GM18508 (cell line): Measurements from ENCODE around the gene PTPRM.

ENCODE experiments used
- ATAC-seq: cut with Tn5 transposase; IDR thresholded peaks from one replicate; pipeline ENCODE4 v1.9.1; 2021; ENCODE audit warnings: moderate number of reproducible peaks; ENCODE audit not compliant: insufficient read depth, unreplicated experiment

Gene PTPRM

GRCh38 chr18:8176554-8176953 lies 609.4 kb downstream of the PTPRM start:
- ATAC-seq, result no peak

- no peak for ATAC-seq
Measured at GRCh38 chr18:8177330-8178016, 610.4 kb downstream of the PTPRM start.

- ATAC-seq, result no peak
Measured at GRCh38 chr18:8186413-8186812, 619.3 kb downstream of the PTPRM start.

GRCh38 chr18:8188184-8188583 lies 621.1 kb downstream of the PTPRM start:
- ATAC-seq, result no peak

DNA sequence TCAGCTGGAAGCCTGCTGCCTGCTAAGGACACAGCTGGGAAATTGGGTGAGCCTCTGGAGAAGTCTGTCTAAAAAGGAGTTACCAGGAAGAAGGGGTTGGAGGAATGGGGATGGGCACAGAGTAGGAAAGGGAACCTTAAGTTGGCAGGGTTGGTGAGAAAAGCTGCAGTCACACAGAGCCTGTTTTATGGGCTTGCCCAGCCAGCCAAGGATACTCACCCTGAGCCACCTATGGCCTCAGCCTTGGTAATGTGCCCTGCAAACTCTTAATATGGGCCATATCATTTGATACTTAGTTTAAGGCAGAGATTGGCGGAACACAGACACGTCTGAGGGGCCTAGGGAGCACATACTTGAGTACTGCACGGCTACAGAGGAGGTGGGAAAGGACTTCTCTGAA lies 623.9 kb downstream of the PTPRM start:
- ATAC-seq, result no peak

GRCh38 chr18:8194431-8194830 lies 627.3 kb downstream of the PTPRM start:
- ATAC-seq, result no peak

- ATAC-seq, result no peak
Measured at GRCh38 chr18:8196238-8196637, 629.1 kb downstream of the PTPRM start.

DNA sequence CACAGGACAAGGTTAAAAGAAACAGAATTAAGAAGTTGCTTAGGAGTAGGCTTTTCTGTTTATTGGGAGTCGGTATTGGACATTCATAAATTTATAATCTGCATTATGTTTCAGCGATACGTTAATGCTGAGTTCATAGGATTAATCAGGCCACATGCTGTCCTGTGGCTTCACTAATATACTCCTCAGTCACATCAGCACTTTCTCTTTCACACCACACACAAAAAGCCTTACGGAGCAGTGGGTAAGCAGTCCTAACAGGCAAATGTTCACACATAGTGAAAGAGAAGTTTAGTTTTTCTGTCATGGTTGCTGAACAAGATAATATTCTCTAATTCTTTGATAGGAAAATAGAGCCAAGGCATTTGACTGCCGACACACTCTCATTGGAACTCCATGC lies 630.4 kb downstream of the PTPRM start:
- no peak for ATAC-seq

DNA sequence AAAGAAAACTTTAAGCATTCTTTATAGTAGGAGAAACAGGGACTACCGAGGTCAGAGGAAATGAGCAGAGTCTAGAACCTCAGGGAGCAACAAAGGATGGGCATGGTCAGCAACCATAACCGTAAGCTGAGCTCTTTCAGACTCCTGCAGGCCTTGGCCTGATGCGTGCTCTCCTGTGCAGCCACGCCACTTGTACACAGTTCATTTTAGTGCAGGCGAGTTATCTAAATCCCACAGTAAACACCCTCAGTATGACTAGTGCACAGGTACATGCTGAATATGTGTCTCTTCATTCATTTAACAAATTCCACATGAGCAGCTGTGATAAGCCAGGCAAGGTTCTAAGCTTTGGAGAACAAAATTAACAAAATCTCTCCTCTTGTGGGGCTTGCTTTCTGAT lies 640.9 kb downstream of the PTPRM start:
- ATAC-seq, result no peak

GRCh38 chr18:8208716-8209115 lies 641.6 kb downstream of the PTPRM start:
- ATAC-seq, result no peak

GRCh38 chr18:8212896-8213780 lies 646.0 kb downstream of the PTPRM start:
- no peak for ATAC-seq

DNA sequence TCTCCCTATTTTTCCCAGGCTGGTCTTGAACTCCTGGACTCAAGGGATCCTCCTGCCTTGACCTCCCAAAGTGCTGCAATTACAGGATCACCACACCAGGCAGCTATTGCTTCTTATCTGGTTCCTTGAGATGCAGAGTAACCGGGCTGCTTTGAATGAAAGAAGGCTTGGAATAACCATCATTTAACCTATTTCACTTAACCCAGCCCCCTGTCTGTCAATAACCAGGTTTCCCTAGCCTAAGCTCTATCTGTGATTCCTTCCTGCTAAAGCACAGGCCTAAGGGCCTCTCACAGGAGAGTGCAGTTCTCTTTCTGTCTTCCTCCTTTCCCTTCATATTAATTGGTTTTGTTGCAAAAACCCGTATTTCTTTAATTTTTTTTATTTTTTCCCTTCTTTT lies 648.6 kb downstream of the PTPRM start:
- no peak for ATAC-seq

DNA sequence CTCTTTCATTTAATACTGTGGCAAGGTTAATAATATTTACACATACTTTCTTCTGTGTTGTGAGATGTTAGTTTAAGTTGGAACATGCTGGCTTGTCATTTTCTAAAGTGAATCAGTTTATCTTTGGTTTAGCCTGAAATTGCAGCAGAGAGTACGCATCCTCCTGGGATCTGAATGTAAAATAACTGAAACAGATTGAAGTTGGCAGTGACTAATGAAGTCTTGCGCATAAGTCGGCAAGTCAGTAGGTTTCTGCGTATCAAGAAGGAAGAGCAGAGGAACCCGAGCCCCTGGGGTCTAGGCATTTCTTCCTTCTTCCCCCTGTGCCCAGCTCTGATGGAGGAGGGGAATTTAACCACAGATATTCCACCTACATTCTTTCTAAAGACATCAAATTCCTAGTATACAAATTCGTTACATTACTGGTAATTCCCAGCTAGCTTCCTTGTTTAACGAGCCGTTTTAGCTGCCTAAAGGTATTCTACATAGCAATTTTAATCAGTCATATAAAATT lies 650.0 kb downstream of the PTPRM start:
- ATAC-seq, result no peak

DNA sequence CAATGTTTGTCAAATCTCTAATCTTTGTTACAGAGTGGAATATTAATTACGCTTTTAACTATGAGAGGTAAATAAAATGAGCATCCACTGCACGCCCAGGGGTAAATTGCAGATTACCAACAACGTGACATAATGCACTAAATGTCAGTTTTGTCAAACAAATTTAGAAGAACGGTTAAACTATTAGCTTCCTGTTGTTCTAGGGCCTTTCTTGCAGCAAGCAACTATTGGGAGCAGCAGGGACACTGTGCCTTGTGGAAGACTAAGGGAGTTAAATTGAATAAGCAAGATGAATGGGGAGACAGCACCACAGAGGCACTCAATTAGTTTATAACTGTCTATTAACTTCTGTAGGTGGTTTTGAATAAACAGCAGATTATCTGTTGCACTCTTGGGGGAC lies 651.1 kb downstream of the PTPRM start:
- no peak for ATAC-seq

DNA sequence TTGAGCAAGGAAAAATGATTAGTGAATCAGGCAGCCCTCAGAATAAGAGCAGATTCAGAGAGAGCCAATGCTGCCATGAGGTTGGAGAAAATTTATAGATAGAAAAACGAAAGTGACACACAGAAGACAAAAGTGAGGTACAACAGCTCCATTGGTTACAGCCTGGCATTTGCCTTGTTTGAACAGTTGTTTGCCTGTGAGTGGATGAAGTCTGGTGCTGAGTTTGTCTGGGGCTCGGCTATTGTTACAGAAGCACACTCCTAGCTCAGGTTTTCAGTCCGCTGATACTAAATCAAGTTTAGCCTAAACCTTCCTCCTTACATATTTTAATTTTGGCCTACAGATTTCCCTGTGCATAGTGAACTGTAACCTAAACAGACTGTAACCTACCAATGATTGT lies 654.3 kb downstream of the PTPRM start:
- no peak for ATAC-seq

- no peak for ATAC-seq
Measured at GRCh38 chr18:8224576-8224975, 657.5 kb downstream of the PTPRM start.

- no peak for ATAC-seq
Measured at GRCh38 chr18:8229040-8229439, 661.9 kb downstream of the PTPRM start.

DNA sequence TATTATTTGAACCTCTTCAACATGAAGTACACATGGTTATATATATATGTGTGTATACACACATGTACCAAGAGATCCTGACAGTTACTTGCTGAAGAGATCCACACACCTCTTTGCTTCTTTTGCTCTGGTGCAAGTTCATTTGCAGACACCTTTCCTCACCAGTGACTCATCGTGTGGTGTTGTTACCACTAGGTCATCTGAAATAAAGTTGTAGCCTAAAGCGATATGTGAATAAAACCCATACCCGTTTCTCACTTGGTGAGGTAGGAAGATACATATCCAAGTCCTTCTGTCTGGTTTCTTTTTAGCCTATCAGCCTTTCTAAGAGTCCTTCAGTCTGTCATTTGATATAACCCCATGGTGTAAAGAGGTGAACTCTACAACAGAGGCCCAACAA lies 662.7 kb downstream of the PTPRM start:
- no peak for ATAC-seq

DNA sequence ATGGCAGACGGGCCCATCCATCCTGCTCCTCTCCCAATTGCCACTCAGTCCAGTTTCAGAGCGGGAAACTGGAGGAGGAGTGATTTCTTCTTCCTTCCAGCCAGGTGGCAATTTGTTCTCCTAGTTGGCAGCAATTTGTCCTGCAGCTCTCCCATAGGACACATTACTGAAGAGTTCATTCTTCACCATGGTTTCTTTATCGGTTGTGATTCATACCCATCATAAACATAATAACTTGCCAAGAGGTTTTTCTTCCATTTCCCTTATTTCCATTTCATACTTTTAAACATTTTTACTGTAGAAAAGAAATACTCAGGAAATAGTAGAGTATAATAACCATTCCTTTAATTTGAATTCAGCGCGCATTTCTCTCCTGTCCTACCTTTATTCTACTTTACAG lies 664.2 kb downstream of the PTPRM start:
- no peak for ATAC-seq

DNA sequence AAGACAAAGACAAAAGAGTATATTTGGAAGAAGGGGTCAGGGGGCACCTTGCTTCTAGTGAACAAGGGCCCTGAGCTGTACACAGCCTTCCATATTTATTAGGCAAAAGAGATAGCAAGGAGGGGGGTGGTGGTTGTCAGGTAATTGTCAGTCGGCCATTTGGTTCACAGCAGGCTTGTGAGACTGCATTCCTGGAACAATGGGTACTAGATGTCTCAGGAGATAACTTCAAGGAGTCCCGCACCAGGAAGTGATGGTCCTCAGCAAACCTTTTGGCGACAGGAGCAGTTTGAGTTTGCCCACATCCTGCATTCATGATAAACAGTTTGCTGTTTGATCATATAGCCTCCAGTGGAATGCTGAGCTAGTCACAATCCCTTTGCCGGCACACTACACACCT lies 665.7 kb downstream of the PTPRM start:
- no peak for ATAC-seq

DNA sequence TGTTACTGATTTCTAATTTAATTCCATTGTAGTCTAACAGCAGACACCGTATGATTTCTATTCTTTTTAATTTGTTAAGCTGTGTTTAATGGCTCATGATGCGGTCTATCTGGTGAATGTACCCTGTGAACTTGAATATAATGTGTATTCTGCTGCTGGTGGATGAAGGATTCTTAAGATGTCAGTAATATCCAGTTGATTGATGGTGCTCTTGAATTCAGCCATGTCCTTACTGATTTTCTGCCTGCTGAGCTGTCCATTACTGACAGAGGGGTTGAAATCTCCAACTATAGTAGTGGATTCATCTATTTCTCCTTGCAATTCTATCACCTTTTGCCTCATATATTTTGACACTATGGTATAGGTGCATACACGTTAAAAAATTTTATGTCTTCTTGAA lies 668.8 kb downstream of the PTPRM start:
- ATAC-seq, result no peak

GRCh38 chr18:8238507-8238906 lies 671.4 kb downstream of the PTPRM start:
- no peak for ATAC-seq
